ENCODE data around the gene TGM4.

The TGM4 gene

DNA sequence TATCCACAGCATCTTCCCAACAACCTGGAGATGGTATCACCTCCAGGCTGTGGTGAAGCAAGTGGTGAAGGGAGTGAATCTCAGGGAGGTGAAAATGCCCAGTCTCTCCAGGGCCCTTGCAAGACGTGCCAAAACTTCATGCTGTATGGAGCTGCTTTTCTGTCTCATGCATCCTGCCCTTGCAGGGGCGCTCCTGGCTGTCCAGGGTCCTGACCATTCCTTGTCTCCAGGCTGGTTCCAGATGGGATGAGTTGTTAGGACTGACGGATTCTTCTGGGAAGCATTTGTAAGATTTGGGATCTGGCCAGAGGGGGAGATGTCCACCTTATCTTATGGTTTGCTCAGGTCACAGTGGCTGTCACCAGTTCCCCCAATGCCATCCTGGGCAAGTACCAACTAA lies 15.8 kb downstream of the TGM4 start:
- TF ChIP-seq, protein P1, sequence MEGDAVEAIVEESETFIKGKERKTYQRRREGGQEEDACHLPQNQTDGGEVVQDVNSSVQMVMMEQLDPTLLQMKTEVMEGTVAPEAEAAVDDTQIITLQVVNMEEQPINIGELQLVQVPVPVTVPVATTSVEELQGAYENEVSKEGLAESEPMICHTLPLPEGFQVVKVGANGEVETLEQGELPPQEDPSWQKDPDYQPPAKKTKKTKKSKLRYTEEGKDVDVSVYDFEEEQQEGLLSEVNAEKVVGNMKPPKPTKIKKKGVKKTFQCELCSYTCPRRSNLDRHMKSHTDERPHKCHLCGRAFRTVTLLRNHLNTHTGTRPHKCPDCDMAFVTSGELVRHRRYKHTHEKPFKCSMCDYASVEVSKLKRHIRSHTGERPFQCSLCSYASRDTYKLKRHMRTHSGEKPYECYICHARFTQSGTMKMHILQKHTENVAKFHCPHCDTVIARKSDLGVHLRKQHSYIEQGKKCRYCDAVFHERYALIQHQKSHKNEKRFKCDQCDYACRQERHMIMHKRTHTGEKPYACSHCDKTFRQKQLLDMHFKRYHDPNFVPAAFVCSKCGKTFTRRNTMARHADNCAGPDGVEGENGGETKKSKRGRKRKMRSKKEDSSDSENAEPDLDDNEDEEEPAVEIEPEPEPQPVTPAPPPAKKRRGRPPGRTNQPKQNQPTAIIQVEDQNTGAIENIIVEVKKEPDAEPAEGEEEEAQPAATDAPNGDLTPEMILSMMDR (IDR thresholded peaks at IDR 0.05), result no peak
- Histone ChIP-seq H3K36me3 (no peaks in the 10 kb centered on the region), H3K27me3 (no peaks in the 10 kb centered on the region), H3K4me1 (ENCODE audit: control insufficient read depth in 1 of 2, insufficient read depth in 1 of 2, low read depth in 1 of 2, low read length in 1 of 2) (no peaks in the 10 kb centered on the region), H3K27ac (no peak overlapping the region), H3K4me3 (ENCODE audit: low read depth in 1 of 2, low read length in 1 of 2) (no peak overlapping the region), H3K9me3 (no peaks in the 10 kb centered on the region)

DNA sequence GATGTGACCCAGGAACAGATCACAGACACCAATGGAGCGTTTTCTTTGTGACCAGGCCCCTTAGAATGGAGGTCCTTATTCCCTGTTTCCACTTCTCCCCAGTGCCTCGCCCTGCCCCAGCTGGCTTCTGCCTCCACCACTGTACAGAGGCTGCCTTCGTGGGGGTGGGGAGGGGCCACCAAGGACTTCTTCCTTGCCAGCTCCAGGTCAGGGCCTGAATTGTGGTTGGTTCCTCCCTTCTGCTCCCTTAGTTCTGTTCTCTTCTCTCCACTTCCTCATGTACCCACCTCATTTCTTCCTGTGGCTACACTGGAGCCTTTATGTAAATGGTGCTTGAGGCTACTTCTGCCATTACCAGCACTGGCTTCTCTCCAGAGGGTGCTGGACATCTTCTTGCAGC lies 16.4 kb downstream of the TGM4 start:
- no peak overlapping the region for H3K27ac ChIP-seq
- H3K9me3 ChIP-seq, result no peaks in the 10 kb centered on the region
- H3K36me3 ChIP-seq, result no peaks in the 10 kb centered on the region
- H3K27me3 ChIP-seq, result no peaks in the 10 kb centered on the region
- H3K4me1 ChIP-seq (ENCODE audit: control insufficient read depth in 1 of 2, insufficient read depth in 1 of 2, low read depth in 1 of 2, low read length in 1 of 2), result no peaks in the 10 kb centered on the region
- no peak overlapping the region for H3K4me3 ChIP-seq (ENCODE audit: low read depth in 1 of 2, low read length in 1 of 2)
- TF ChIP-seq, protein P1 (IDR thresholded peaks at IDR 0.05), result no peak

DNA sequence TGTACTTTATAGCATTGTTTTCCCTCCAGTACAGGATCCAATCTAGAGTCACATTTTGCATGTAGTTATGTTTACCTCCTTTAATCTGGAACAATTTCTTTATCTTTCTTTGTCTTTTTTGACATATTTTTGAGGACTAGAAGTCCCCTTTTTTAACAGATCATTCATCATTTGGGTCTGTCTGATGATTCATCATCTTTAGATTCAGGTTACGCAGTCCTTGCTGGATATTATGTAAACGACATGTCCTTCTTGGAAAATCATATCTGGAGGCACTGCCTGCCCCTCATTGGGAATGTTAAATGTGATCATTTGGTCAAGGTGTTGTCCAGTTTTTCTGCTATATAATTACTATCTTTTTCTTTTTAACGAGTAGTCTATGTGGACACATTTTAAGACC lies 18.3 kb downstream of the TGM4 start:
- Histone ChIP-seq H3K36me3 (no peaks in the 10 kb centered on the region), H3K4me1 (ENCODE audit: control insufficient read depth in 1 of 2, insufficient read depth in 1 of 2, low read depth in 1 of 2, low read length in 1 of 2) (no peaks in the 10 kb centered on the region), H3K4me3 (ENCODE audit: low read depth in 1 of 2, low read length in 1 of 2) (no peak overlapping the region), H3K27ac (no peak overlapping the region), H3K9me3 (no peaks in the 10 kb centered on the region), H3K27me3 (no peaks in the 10 kb centered on the region)
- TF ChIP-seq, protein P1 (IDR thresholded peaks at IDR 0.05), result no peak

DNA sequence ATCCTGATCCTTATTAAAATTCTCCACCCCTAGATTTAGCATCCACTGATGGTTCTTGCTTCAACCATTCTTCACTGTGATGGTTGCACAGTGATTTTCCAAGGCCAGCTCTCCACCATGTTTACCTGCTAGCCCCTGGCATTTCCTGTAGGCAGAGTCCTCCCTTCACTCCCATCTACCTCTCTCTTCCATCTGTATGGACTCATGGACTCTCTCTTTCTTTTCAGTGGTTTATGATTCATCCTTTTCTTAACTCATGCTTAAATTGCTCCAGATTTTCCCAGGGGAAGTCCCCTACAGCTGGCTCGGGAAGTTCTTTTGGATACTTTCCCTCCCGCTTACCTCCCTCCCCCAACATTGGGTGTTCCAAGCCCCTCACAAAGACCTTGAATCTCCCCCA lies 18.7 kb downstream of the TGM4 start:
- Histone ChIP-seq H3K36me3 (no peaks in the 10 kb centered on the region), H3K27me3 (no peaks in the 10 kb centered on the region), H3K4me1 (ENCODE audit: control insufficient read depth in 1 of 2, insufficient read depth in 1 of 2, low read depth in 1 of 2, low read length in 1 of 2) (no peaks in the 10 kb centered on the region), H3K9me3 (no peaks in the 10 kb centered on the region), H3K27ac (no peak overlapping the region), H3K4me3 (ENCODE audit: low read depth in 1 of 2, low read length in 1 of 2) (no peak overlapping the region)
- TF ChIP-seq, protein P1 (IDR thresholded peaks at IDR 0.05), result no peak

DNA sequence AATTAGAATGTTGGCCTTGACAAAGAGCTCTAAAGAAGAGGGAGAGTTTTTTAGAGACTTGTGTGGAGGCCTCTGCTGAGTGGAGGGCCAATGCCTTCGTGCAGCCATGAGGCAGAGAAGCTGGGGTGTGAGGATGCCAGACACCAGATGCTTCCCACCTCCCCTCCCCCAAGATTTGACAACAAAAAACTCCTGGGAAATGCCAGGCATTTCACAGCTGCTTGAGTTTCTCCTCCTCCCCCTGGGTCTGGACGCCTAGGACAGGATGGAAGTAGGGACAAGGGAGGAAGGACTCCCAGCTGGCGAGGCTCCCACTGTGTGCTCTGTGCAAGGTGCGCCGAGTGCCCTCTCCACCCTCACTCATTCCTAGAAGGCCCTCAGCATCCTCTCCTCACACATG lies 20.1 kb downstream of the TGM4 start:
- H3K27ac ChIP-seq, result no peak overlapping the region
- H3K9me3 ChIP-seq, result no peaks in the 10 kb centered on the region
- no peaks in the 10 kb centered on the region for H3K4me1 ChIP-seq (ENCODE audit: control insufficient read depth in 1 of 2, insufficient read depth in 1 of 2, low read depth in 1 of 2, low read length in 1 of 2)
- TF ChIP-seq, protein P1 (IDR thresholded peaks at IDR 0.05), result no peak
- no peaks in the 10 kb centered on the region for H3K27me3 ChIP-seq
- H3K36me3 ChIP-seq, result no peaks in the 10 kb centered on the region
- H3K4me3 ChIP-seq (ENCODE audit: low read depth in 1 of 2, low read length in 1 of 2), result no peak overlapping the region

DNA sequence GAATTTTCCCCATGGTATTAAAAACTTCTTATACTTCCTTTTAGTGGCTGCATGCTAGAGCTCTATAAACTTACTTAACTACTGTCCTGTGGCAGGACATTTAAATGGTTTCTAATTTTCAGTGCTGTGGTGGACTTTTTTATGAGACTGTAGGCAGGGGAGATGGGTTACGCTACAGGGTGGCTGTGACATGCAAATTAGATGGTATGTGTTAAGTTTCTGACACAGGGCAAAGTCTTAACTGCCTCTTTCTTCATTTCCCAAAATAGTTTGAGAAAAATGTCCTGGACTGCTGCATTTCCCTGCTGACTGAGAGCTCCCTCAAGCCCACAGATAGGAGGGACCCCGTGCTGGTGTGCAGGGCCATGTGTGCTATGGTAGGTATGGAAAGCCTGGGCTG lies 22.0 kb downstream of the TGM4 start:
- Histone ChIP-seq H3K36me3 (no peaks in the 10 kb centered on the region), H3K27me3 (no peaks in the 10 kb centered on the region), H3K4me1 (ENCODE audit: control insufficient read depth in 1 of 2, insufficient read depth in 1 of 2, low read depth in 1 of 2, low read length in 1 of 2) (no peaks in the 10 kb centered on the region), H3K4me3 (ENCODE audit: low read depth in 1 of 2, low read length in 1 of 2) (no peak overlapping the region), H3K27ac (no peak overlapping the region), H3K9me3 (no peaks in the 10 kb centered on the region)
- TF ChIP-seq, protein P1 (IDR thresholded peaks at IDR 0.05), result no peak
